ENCODE measurements around the gene RAD51B.

- TF ChIP-seq CTCF (IDR thresholded peaks at IDR 0.05; ENCODE audit: insufficient read depth, low read length) (no peak), POLR2AphosphoS5 (IDR thresholded peaks at IDR 0.05; ENCODE audit: low read depth) (no peak)
Measured at GRCh38 chr14:68190032-68190431, 370.5 kb downstream of the RAD51B start.

Data from HL-60 (cell line).